IMR-90 (cell line): ENCODE measurements around the gene PISD. TPM values are rescaled to one million over a fixed set of nuclear protein-coding genes. Genes with fewer than 3 reads are reported as not detected.

Experiments used
- ATAC-seq: fragments of 200-7000 bp; cut with Tn5 transposase; 2 replicates; pipeline ENCODE4 v1.9.1; 2020; ENCODE audit warnings: low read depth, mild to moderate bottlenecking, moderate library complexity
- BruUV-seq: library from RNA; stranded (reverse); fragments of 400-500 nt; replicated peaks from 2 replicates; lab custom pipeline; 2021; lab: Mats Ljungman, UMichigan
- CTCF ChIA-PET: fragments of 300-600 bp; formaldehyde crosslinking; extraction: SDS; loops from one replicate; lab custom pipeline; 2021; ENCODE audit warnings: antibody characterized with exemption; lab: Yijun Ruan, JAX
- POLR2A ChIA-PET: fragments of 300-600 bp; sonication (Branson Sonifier 250); formaldehyde crosslinking; loops from one replicate; lab custom pipeline; 2022; ENCODE audit warnings: antibody characterized with exemption; ENCODE audit not compliant: unreplicated experiment; lab: Charles Lee
- DNase-seq: peaks from one replicate; pipeline ENCODE4 v3.0.0; 2013
- H2AFZ ChIP-seq: replicated peaks from 2 replicates; pipeline ENCODE3; 2013; ENCODE audit warnings: low read length, mild to moderate bottlenecking; ENCODE audit not compliant: poor library complexity
- H2AK5ac ChIP-seq: 2 replicates; pipeline ENCODE4 v1.6.1; 2013; ENCODE audit warnings: low read depth, low read length, inconsistent platforms
- H2AK9ac ChIP-seq: replicated peaks from 2 replicates; pipeline ENCODE3; 2013; ENCODE audit warnings: mild to moderate bottlenecking, low read depth, low read length, moderate library complexity; ENCODE audit not compliant: poor library complexity
- H2BK120ac ChIP-seq: 2 replicates; pipeline ENCODE4 v1.6.1; 2013; ENCODE audit warnings: low read depth, low read length, inconsistent platforms
- H2BK15ac ChIP-seq: 3 replicates; pipeline ENCODE4 v1.6.1; 2013; ENCODE audit warnings: low read depth, low read length, inconsistent platforms
- H2BK20ac ChIP-seq: 2 replicates; pipeline ENCODE4 v1.6.1; 2013; ENCODE audit warnings: low read depth, mild to moderate bottlenecking, inconsistent platforms, low read length, moderate library complexity
- H2BK5ac ChIP-seq: 2 replicates; pipeline ENCODE4 v1.6.1; 2013; ENCODE audit warnings: mild to moderate bottlenecking, low read depth, low read length, inconsistent platforms; ENCODE audit not compliant: poor library complexity, severe bottlenecking
- H3K14ac ChIP-seq: replicated peaks from 2 replicates; pipeline ENCODE4 v1.6.1; 2013; ENCODE audit warnings: low read depth, low read length, inconsistent platforms
- H3K18ac ChIP-seq: 2 replicates; pipeline ENCODE4 v1.6.1; 2013; ENCODE audit warnings: low read depth, low read length, control low read depth
- H3K23ac ChIP-seq: 2 replicates; pipeline ENCODE4 v1.6.1; 2013; ENCODE audit warnings: low read depth, low read length, inconsistent platforms
- H3K27ac ChIP-seq: 2 replicates; pipeline ENCODE4 v1.5.1; 2013; ENCODE audit warnings: mild to moderate bottlenecking, control low read depth, low read length; ENCODE audit not compliant: insufficient read depth
- H3K27me3 ChIP-seq: 2 replicates; pipeline ENCODE4 v1.6.1; 2013; ENCODE audit warnings: low read length; ENCODE audit not compliant: control insufficient read depth, insufficient read depth
- H3K36me3 ChIP-seq: 2 replicates; pipeline ENCODE4 v1.6.1; 2013; ENCODE audit warnings: low read length, mixed read lengths; ENCODE audit not compliant: control insufficient read depth, insufficient read depth
- H3K4ac ChIP-seq: 2 replicates; pipeline ENCODE4 v1.6.1; 2013; ENCODE audit warnings: low read depth, low read length, inconsistent platforms
- H3K4me1 ChIP-seq: 2 replicates; pipeline ENCODE4 v1.6.1; 2013; ENCODE audit warnings: low read length, mixed read lengths; ENCODE audit not compliant: control insufficient read depth, insufficient read depth
- H3K4me2 ChIP-seq: 2 replicates; pipeline ENCODE4 v1.6.1; 2013; ENCODE audit warnings: low read depth, mild to moderate bottlenecking, control low read depth, low read length, moderate library complexity
- H3K4me3 ChIP-seq: 2 replicates; pipeline ENCODE4 v1.5.1; 2013; ENCODE audit warnings: low read depth, mild to moderate bottlenecking, control low read depth, low read length, moderate library complexity; ENCODE audit not compliant: insufficient read depth
- H3K56ac ChIP-seq: 2 replicates; pipeline ENCODE4 v1.6.1; 2013; ENCODE audit warnings: low read length, inconsistent platforms; ENCODE audit not compliant: insufficient read depth; ENCODE audit errors: extremely low read depth
- H3K79me1 ChIP-seq, 2 experiments: 2 replicates each; pipeline ENCODE4 v1.6.1; 2013; ENCODE audit warnings: low read length in 2 of 2, inconsistent platforms in 1 of 2, low read depth in 1 of 2
- H3K9ac ChIP-seq: 2 replicates; pipeline ENCODE4 v1.6.1; 2013; ENCODE audit warnings: low read depth, low read length, control low read depth
- H3K9me1 ChIP-seq: 2 replicates; pipeline ENCODE4 v1.6.1; 2013; ENCODE audit warnings: low read length, inconsistent platforms; ENCODE audit not compliant: insufficient read depth
- H3K9me3 ChIP-seq: 2 replicates; pipeline ENCODE4 v1.6.1; 2013; ENCODE audit warnings: low read length; ENCODE audit not compliant: control insufficient read depth, insufficient read depth
- H4K20me1 ChIP-seq: 2 replicates; pipeline ENCODE4 v1.6.1; 2013; ENCODE audit warnings: low read length, inconsistent platforms; ENCODE audit not compliant: insufficient read depth
- H4K5ac ChIP-seq: 2 replicates; pipeline ENCODE4 v1.6.1; 2013; ENCODE audit warnings: mild to moderate bottlenecking, low read depth, low read length, control low read depth
- H4K8ac ChIP-seq, 2 experiments: 2 replicates each; pipeline ENCODE4 v1.6.1; 2013; ENCODE audit warnings: low read depth in 2 of 2, low read length in 2 of 2, control low read depth in 1 of 2, inconsistent platforms in 1 of 2
- H4K91ac ChIP-seq: 2 replicates; pipeline ENCODE4 v1.6.1; 2013; ENCODE audit warnings: low read depth, low read length, inconsistent platforms; ENCODE audit not compliant: insufficient read depth
- BHLHE40 ChIP-seq: fragments of 150-350 bp; IDR thresholded peaks from 2 replicates; pipeline ENCODE4 v1.6.1; 2016; ENCODE audit warnings: mild to moderate bottlenecking, low read depth, low read length
- MAZ ChIP-seq: IDR thresholded peaks from 2 replicates; pipeline ENCODE4 v1.6.1; 2012; ENCODE audit warnings: low read depth, mild to moderate bottlenecking, low read length, improper control_type of control experiment, moderate library complexity, borderline replicate concordance
- RAD21 ChIP-seq: IDR thresholded peaks from 2 replicates; pipeline ENCODE4 v1.6.1; 2012; ENCODE audit warnings: low read length, improper control_type of control experiment
- RCOR1 ChIP-seq: IDR thresholded peaks from 2 replicates; pipeline ENCODE4 v1.6.1; 2012; ENCODE audit warnings: mild to moderate bottlenecking, low read length, improper control_type of control experiment; ENCODE audit not compliant: insufficient replicate concordance
- SMC3 ChIP-seq: fragments of 150-350 bp; IDR thresholded peaks from 2 replicates; pipeline ENCODE4 v1.6.1; 2016; ENCODE audit warnings: low read depth, mild to moderate bottlenecking, antibody characterized with exemption, low read length, moderate library complexity
- WGBS, 2 experiments: methylation state at CpG; one replicate each; pipeline versions ENCODE4 v1.1.5 to v1.1.7; 2013; ENCODE audit warnings: missing lambda C conversion rate in 2 of 2; ENCODE audit not compliant: insufficient read length in 1 of 2; ENCODE audit errors: extremely low coverage in 2 of 2; 5-methylcytosine and 5-hydroxymethylcytosine counted together
- dilution Hi-C: fragments of 300-500 bp; cut with HindIII; formaldehyde crosslinking; loops from one replicate; pipeline ENCODE4 v1.14.3; 2018; ENCODE audit warnings: low sequenced_read_pairs; ENCODE audit not compliant: unreplicated experiment
- in situ Hi-C: fragments of 300-500 bp; cut with MboI; formaldehyde crosslinking; loops from 3 replicates; pipeline ENCODE4 v1.14.3; 2019; ENCODE audit warnings: low sequenced_read_pairs, inconsistent platforms, mixed read lengths
- intact Hi-C: fragments of 100-400 bp; cut with micrococcal nuclease; formaldehyde crosslinking; loops from 2 replicates; pipeline ENCODE4 v1.10.0; 2022
- polyA plus RNA-seq, 3 experiments: library from polyadenylated mRNA; depleted of rRNA; stranded (reverse); fragments of >200 nt; gene quantifications; 2 replicates each; pipeline ENCODE4 v1.2.3, GENCODE V29; 2012; ENCODE audit warnings: low replicate concordance in 1 of 3
- total RNA-seq: library from RNA; depleted of rRNA; stranded (reverse); fragments of >200 nt; gene quantifications from 2 replicates; pipeline ENCODE4 v1.2.3, GENCODE V29; 2012
- TF ChIP-seq, protein P1 (sequence below): fragments of 150-350 bp; IDR thresholded peaks from 2 replicates; pipeline ENCODE4 v1.6.1; 2016; ENCODE audit warnings: low read depth, mild to moderate bottlenecking, low read length, moderate library complexity, borderline replicate concordance
- TF ChIP-seq, protein P2 (sequence below): conservative IDR thresholded peaks from 2 replicates; pipeline ENCODE4 v1.5.1; 2012; ENCODE audit warnings: mild to moderate bottlenecking, low read depth, low read length, improper control_type of control experiment
- TF ChIP-seq, protein P3 (sequence below): fragments of 150-350 bp; IDR thresholded peaks from 2 replicates; pipeline ENCODE4 v1.6.1; 2017; ENCODE audit warnings: mild to moderate bottlenecking, antibody characterized with exemption, low read length, low read depth

The PISD gene
- total and polyA plus RNA-seq, 2 of the 4 experiments (the other 2 are of a cell fraction) = 34.1 to 48.8 TPM

DNA sequence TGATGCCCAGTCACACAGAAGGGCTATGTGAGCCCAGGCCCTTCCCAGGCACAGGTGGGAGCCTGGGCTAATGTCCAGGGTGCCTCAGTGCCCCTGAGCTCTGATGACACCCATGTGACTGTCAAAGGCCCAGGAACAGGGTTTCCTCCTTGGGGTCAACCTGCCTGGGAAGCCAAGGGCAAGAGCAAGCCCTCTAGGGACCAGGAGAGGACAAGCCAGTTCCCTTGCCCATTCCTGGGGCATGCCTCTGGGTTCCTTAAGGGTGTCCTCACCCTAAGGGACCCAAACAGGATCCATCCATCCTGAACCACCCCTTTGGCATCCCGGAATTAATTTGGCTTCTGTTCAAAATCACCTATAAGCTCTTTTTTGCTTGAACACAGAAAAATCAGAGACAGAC is 39.0 kb downstream of the PISD start:
- Histone ChIP-seq H2AFZ (no peak overlapping the region), H4K5ac (no peak overlapping the region), H2BK5ac (no peak overlapping the region), H2BK15ac (no peak overlapping the region), H2BK20ac (no peak overlapping the region), H4K20me1 (peaks cover 92% of the 10 kb centered on the region), H4K8ac (no peak overlapping the region), H3K27ac (no peak overlapping the region), H3K4me2 (no peak overlapping the region), H2BK120ac (no peak overlapping the region), H4K91ac (no peak overlapping the region), H3K14ac (no peak overlapping the region), H3K4me1 (peaks cover 12% of the 10 kb centered on the region), H3K4ac (no peak overlapping the region), H3K4me3 (no peak overlapping the region), H3K9me3 (no peaks in the 10 kb centered on the region), H2AK9ac (no peak overlapping the region), H3K18ac (no peak overlapping the region), H3K56ac (no peak overlapping the region), H3K9me1 (peaks cover 14% of the 10 kb centered on the region), H2AK5ac (no peak overlapping the region), H3K27me3 (no peaks in the 10 kb centered on the region), H3K23ac (no peak overlapping the region), H3K79me1 (peaks cover 31 to 82% of the 10 kb centered on the region in 2 experiments), H3K9ac (no peak overlapping the region), H3K36me3 (peaks cover 51% of the 10 kb centered on the region)
- DNase-seq (no peak), ATAC-seq (no peak)
- TF ChIP-seq SMC3 = no peak
- no peak for TF ChIP-seq MAZ
- no peak for TF ChIP-seq BHLHE40
- TF ChIP-seq, protein P1, sequence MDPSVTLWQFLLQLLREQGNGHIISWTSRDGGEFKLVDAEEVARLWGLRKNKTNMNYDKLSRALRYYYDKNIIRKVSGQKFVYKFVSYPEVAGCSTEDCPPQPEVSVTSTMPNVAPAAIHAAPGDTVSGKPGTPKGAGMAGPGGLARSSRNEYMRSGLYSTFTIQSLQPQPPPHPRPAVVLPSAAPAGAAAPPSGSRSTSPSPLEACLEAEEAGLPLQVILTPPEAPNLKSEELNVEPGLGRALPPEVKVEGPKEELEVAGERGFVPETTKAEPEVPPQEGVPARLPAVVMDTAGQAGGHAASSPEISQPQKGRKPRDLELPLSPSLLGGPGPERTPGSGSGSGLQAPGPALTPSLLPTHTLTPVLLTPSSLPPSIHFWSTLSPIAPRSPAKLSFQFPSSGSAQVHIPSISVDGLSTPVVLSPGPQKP = no peak
- TF ChIP-seq, protein P2, sequence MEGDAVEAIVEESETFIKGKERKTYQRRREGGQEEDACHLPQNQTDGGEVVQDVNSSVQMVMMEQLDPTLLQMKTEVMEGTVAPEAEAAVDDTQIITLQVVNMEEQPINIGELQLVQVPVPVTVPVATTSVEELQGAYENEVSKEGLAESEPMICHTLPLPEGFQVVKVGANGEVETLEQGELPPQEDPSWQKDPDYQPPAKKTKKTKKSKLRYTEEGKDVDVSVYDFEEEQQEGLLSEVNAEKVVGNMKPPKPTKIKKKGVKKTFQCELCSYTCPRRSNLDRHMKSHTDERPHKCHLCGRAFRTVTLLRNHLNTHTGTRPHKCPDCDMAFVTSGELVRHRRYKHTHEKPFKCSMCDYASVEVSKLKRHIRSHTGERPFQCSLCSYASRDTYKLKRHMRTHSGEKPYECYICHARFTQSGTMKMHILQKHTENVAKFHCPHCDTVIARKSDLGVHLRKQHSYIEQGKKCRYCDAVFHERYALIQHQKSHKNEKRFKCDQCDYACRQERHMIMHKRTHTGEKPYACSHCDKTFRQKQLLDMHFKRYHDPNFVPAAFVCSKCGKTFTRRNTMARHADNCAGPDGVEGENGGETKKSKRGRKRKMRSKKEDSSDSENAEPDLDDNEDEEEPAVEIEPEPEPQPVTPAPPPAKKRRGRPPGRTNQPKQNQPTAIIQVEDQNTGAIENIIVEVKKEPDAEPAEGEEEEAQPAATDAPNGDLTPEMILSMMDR = no peak
- TF ChIP-seq RCOR1 = no peak
- TF ChIP-seq, protein P3, sequence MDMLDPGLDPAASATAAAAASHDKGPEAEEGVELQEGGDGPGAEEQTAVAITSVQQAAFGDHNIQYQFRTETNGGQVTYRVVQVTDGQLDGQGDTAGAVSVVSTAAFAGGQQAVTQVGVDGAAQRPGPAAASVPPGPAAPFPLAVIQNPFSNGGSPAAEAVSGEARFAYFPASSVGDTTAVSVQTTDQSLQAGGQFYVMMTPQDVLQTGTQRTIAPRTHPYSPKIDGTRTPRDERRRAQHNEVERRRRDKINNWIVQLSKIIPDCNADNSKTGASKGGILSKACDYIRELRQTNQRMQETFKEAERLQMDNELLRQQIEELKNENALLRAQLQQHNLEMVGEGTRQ = no peak
- TF ChIP-seq RAD21 = no peak
- ChIA-PET CTCF (no interaction called here), POLR2A (no interaction called here)
- intact Hi-C loops (no loop called here), in situ Hi-C loops (no loop called here), dilution Hi-C loops (no loop called here)
- WGBS, 2 experiments = 100% methylated on average over 1 of the region's 1 CpG; no CpG with 5 or more reads in 1 of the 2 experiments
- BruUV-seq = no TSS peak
